ENCODE results near the gene RNFT2.
A peak's percentile ranks its signal among the peaks of the same experiment; 100 is the strongest.

Gene RNFT2, protein sequence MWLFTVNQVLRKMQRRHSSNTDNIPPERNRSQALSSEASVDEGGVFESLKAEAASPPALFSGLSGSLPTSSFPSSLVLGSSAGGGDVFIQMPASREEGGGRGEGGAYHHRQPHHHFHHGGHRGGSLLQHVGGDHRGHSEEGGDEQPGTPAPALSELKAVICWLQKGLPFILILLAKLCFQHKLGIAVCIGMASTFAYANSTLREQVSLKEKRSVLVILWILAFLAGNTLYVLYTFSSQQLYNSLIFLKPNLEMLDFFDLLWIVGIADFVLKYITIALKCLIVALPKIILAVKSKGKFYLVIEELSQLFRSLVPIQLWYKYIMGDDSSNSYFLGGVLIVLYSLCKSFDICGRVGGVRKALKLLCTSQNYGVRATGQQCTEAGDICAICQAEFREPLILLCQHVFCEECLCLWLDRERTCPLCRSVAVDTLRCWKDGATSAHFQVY
- total RNA-seq = 4.6 to 6.5 reads per million in 2 donors

GRCh38 chr12:116737774-116738657 is at the start of gene RNFT2, which contains the start of gene SPRING1:
RNFT2 (plus strand) TSS chr12:116738315; CDS start chr12:116740498, 2,183 bp downstream.
SPRING1 (minus strand) TSS chr12:116738069; CDS start chr12:116737900, 169 bp downstream.
- DNase-seq = peak; percentile 97

DNA sequence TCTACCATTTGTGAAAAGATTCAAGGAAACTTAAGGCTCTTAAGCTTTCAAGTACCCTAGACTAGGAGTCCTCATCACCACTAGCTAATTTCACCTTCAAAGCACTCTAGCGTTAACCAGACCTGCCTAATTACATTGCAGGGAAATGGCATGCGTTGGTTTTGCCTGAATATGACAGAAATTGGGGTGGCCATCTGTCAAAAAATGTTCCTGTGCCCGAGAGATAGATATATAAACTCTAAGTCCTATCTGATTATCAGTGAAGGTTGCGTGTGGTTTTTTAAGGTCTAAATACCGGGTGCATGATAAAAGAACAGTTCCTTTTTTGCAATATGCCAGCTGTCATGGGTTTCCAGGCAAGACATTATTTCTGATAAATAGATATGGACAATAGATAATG is 48.6 kb upstream of the RNFT2 start:
- DNase-seq = no peak

GRCh38 chr12:116689979-116690744 is 48.0 kb upstream of the RNFT2 start:
- no peak for DNase-seq

- DNase-seq = no peak
Measured at GRCh38 chr12:116691205-116691604, 46.9 kb upstream of the RNFT2 start.

GRCh38 chr12:116691636-116692035 is 46.5 kb upstream of the RNFT2 start:
- DNase-seq = no peak

DNA sequence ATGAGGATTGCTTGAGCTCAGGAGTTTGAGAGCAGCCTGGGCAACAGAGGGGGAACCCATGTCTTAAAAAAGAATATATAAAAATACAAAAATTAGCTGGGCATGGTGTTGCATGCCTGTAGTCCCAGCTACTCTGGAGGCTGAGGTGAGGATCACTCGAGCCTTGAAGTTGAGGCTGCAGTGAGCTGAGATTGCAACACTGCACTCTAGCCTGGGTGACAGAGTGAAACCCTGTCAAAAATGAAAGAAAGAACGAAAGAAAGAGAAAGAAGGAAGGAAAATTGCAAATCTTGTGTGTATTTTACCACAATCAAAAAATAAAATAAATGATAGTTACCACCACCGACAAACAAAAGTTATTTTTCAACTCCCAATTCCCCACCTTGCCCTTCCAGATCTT is 45.5 kb upstream of the RNFT2 start:
- DNase-seq = no peak

DNA sequence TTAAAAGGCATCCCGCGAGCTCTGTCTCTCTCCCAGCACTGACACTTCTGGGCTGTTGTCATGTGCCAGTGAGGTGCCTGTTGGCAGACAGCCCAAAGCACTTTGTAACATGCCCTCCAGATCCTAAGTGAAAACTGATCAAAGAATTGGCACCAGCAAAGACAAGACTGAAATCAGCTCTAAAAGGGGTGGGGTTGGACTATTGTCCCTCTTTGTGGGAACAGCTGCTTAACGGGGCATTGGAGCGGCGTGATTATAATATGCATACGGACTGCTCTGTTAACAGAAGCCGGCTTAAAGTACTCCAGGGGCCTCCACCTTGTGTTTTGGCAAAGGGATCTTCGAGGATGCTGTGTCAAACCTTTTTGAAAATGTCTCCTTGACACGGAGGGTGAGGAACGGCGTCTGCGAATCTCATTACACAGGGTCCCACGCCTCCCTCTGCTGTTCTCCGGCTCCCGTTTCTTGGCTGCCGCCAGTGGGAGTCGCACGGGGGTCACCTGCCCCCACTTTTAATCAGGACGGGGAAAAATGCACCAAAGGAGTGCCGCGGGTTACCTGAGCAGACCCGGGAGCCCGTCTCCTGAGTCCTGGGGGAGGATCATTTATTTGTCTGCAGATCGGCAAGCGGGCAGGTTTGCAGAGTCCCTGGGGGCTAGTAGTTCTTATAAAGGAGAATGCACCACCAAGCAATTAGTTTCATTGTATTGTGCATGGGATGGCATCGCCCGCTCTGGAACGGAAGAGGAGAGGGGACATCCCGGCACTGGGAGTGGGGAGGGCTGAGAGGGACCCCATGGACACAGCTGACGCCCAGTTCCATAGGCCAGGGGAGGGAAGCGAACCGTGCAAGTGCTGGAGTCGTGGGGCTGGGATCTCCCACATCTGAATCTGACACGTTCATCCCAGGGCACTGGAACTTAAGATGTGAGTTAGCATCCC is 44.6 kb upstream of the RNFT2 start:
- DNase-seq = no peak

GRCh38 chr12:116694653-116695463 is 43.3 kb upstream of the RNFT2 start:
- DNase-seq = no peak

- no peak for DNase-seq
Measured at GRCh38 chr12:116695464-116695725, 42.7 kb upstream of the RNFT2 start.

DNA sequence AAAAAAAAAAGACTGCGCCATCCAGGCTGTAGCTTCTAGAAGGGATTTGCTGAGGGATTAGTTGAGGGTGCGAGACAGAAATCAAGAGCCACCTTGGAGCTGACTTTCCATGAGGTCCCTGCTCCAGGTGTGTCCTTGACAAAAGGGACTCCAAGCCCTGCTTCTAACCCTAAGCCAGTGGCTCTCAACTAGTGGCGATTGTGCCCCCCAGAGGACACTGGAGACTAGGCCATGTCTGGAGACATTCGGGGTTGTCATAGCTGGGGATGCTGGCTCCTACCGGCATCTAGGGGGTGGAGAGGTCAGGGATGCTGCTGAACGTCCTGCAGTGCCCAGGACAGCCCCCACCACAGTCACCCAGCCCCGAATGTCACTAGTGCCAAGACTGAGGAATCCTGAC is 40.8 kb upstream of the RNFT2 start:
- no peak for DNase-seq

DNA sequence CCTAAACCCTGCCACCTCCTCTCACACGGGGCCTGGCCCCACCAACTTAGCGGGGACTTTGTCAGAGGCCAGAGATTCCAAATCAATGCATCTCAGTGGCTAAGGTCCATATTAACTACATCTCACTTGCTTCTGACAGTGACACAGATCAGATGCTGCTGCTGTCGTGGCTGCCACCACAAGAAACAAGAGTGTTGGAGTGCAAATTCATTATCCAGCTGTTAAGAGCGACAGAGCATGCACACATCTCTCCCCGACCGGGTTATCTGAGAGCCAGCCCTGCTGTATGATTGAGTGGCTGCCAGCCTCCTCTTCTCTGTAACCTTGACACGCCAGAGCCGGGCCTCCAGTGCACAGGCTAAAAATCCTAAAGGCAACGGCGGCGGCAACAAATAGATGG is 40.4 kb upstream of the RNFT2 start:
- DNase-seq = no peak

GRCh38 chr12:116698116-116698515 is 40.0 kb upstream of the RNFT2 start:
- DNase-seq = no peak

DNA sequence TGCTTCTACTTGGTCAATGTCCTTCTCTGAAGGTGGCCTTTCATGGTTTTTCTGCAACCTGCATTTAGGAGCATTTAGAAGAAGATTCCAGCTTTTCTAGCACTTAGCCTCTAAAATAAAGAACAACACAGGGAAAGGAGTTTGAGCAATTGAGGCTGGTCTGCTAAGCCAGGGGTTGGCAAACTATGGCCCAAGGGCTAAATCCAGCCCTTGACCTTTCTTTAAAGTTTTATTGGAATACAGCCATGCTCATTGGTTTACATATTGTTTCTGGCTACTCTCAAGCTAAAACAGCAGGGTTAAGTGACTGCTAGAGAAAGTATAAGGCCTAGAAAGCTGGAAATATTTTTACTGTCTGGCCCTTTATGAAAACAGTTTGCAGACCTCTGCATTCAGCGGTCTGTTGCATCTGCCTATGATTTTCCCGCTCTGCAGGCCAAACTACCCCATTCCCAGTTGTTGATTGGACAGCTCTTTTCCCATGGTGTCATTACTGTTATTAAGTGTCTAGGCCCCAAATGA is 39.5 kb upstream of the RNFT2 start:
- DNase-seq = no peak

- no peak for DNase-seq
Measured at GRCh38 chr12:116700066-116700465, 38.0 kb upstream of the RNFT2 start.

- DNase-seq = no peak
Measured at GRCh38 chr12:116701432-116701831, 36.7 kb upstream of the RNFT2 start.

GRCh38 chr12:116703214-116703795 is 34.8 kb upstream of the RNFT2 start:
- DNase-seq = peak; percentile 54

- DNase-seq = no peak
Measured at GRCh38 chr12:116707751-116708150, 30.4 kb upstream of the RNFT2 start.

DNA sequence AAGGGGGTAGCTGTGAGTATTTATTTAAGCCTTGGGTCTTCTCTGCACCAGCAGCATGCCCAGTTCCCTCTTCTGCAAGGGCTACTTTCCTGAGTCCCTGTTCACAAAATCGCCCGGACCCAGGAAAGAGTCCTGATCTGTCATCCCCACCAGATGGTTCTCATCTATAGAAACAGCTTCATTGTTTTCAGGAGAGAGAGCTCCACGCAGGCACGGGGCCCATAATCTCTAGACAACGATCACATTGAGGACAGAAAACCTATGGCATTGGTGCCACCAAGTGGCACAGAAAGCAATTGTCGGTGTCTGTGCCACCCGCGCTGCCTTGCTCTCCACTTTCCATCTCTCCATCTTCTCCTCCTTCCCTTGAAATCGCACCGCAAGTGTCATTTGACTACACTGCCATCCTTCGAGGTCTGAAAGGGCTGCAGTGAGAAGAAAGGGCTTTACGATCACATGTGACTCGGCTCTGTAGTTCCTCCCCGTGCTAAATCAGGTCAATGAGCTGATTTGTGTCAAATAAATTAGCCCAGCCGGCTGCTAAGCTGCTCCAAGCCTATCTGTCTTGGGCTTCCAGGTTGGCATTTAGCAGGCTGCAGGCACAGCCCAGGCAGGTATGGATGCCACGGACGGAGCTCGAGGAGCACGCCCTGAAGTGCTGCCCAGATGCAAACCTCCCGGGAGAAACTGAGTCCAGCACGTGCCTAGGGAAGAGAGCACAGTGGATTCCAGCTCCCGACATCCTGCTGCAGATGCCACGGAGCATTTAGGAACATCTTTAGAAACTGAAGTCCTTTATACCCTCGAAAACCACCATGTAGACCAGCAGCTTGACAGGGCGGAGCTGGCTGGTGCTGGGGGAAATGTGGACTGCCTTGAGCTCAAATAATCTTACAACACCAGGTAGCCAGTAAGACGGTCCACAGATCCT is 29.0 kb upstream of the RNFT2 start:
- DNase-seq = peak; percentile 20

DNA sequence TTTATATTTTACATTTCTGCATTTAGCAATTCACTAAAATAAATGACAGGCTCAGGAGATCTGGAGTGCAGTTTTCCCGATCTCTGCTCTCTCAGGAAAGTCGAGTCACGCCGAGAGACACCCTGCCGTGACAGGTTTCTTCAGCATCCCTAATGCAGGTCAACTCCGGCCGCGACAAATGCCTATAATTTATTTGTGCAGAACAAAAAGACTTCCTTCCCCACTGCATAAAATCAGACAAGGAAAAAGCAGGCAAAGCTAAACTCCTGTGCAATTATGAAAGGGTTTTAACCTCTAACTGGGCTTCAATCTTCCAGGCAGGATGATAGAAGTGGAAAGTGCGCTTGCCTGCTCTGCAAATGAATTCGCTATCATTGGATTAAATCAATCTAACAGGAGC is 28.3 kb upstream of the RNFT2 start:
- DNase-seq = no peak
